Dermis microvascular lymphatic vessel endothelial cell (primary cell): ENCODE data around the gene CTDSP2. TPM values are rescaled to one million over a fixed set of nuclear protein-coding genes. Genes with fewer than 3 reads are reported as not detected.
"Not testable (repeated sequence)": the region's sequence is repeated elsewhere in the genome, so short reads cannot be mapped to it uniquely, and the experiment has no call there.

Experiments
- DNase-seq, 2 donors: peaks; one replicate each; pipeline versions ENCODE4 v3.0.0 to v3.0.0-alpha.2; 2010; ENCODE audit warnings: low read depth in 2 of 2
- total RNA-seq: library from RNA; depleted of rRNA; stranded (reverse); fragments of >200 nt; gene quantifications from 2 replicates; pipeline ENCODE4 v1.2.1, GENCODE V29; 2014

The CTDSP2 gene
- total RNA-seq, 1 donor from 2014 or later = 46.9 TPM

DNA sequence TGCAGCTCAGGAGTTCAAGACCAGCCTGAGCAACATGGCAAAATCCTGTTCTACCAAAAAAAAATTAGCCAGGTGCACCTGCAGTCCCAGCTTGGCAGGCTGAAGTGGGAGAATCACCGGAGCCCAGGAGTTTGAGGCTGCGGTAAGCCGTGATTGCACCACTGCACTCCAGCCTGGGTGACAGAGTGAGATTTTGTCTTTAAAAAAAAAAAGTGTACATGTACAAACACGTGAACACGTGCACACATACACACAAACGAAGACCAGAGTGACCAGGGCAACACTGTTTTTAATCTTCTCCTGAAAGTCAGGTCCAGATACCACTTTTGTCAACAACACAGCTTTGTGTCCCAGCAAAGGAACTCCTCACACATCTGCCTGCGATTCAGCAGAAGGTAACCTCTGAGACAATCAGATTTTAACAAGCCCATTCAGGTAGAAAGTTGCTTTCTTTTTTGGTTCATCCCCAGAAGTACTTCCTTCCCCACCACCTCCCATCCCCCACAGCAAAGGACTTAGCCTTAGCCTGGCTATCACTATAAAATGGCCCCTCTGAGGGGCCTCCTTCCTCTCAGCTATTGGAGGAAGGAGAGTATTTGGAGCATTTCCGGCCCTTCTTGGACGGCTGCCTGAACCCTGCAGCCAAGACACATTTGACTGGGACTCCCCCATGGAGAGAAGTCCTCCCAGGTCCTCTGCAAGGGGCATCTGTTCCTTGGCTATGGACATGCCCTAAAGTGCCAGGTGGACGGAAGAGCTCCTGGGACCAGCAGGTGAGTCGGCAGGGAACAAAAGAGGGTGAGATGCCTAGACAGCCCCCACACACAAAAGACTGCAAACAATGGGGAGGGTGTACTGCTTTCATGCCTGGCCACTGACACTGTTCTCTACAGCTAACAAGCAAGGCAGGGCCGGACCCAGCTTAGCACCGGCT, 9.8 kb downstream of the CTDSP2 start:
- peak in 1 of 2 donors; percentile 77 for DNase-seq

DNA sequence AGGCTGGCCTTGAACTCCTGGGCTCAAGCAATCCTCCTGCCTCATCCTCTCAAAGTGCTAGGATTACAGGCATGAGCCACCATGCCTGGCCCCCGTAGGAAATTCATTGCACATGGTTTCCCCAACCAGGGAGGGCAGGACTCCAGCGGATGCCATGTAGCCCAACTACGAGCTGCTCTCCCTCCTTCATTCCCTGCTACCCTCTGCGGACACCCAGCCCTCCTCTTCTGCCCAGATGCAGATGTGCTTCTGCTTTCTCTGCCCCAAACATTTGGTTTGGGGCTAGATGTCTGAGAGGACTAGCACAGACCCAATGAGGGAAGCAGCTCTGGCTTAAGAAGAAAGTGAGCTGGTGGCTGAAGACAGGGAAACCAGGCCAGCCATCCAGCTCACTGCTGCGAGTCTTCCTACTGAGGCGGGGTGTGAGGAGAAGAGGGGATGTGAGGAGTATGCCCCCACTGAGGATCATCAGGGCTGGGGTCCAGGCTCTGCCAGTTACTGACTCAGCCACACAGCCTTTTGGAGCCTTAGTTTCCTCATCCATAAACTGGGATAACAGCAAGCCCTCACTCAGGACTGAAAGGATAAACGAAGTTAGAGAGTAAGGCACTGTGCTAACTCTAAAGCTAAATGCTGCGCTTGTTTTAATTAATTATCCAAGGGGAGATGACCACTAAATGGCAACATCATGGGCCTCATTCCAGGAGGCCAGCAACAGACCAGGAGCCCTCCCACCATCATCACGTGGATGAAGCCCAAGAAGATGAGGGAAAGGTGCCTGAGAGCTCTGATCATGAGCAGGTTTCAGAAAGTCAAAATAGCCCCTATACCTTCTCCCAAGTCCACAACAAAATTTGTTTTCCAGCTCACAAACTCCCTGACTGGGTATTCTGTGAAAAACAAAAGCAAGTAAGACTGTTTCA, 10.9 kb downstream of the CTDSP2 start:
- no peak for DNase-seq

DNA sequence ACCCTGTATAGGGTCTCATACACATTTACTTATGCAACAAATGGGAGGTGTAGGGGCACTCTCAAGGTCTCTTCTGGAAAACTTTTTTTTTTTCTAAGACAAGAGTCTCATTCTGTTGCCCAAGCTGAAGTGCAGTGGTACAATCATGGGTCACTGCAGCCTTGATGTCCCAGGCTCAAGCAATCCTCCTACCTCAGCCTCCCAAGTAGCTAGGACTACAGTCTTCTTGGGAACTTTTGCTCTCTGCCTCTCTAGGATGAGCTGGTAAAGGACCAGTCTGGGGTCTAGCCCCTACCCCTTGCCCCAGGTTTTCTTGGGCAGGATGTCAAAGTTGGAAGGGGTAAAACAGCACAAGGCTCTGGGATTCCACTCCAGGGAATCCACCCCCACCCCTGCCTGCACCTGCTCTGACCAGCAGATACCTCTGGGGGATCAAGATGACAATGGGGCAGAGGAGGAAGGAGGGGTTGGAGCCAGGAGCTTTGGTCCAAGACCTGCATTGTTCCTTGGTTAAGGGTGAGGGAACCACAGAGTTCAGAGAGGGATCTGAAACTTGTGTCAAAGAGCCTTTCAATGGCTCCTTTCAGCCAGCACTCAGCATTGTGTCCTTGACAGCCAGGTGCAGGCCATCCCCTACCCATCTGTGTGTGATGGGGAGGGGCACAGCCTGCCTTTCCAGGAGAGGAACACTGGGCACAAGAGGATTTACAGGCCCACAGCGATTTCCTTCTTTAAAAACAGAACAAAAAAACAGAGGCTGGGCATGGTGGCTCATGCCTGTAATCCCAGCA, 12.2 kb downstream of the CTDSP2 start:
- no peak for DNase-seq

DNA sequence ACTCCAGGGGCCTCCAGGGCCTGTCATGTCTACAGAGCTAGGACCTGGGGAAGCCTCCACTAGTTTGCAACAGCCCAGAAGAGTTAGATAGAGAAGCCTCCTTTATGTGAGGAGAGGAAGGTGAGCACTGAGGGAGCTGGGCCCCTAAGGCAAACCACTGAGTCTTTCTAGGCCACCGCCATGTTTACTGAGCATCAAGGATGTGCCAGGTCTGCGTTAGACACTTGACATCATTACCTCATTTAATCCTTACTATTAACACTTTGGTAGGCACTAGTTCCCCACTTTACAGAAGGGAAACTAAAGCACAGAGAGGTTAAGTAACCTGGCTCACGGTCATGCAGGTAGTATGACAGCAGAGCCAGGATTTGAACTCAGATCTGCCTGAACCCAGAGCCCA, 12.9 kb downstream of the CTDSP2 start:
- no peak for DNase-seq

DNA sequence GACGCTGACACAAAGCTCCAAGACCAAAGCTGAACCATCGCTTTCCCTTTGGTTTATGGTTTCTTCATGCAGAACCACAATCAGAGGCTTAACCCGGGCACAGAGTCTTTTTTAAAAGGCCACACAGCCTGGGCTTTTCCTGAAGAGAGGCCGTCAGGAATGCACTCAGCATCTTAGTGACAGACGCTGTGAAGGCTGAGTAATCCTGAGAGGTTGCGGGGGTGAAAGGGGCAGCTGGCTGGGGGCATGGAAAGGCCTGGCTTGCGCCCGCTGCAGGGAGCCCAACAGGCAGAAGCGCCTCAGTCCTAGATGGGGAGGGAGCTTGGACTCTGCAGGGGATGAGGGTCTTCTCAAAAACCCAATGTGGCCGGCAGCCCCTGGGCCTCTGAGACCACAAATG, 13.6 kb downstream of the CTDSP2 start:
- no peak for DNase-seq

DNA sequence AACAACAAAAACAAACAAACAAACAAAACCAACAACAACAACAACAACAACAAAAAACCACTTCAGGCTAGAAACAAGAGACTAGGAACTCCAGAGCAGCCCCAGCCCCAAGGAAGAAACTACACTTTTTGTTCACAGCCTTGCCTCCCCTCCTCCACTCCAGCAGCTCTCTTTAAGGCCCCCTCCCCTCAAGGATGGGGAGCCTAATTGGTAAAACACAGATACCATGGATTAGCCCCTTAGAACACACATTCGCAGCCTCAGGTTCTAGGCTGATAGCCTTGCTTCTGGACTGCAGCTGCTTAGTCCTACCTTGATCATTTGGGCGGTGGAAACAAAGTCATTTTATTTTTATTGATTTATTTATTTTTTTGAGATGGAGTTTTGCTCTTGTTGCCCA, 16.1 kb downstream of the CTDSP2 start:
- DNase-seq = no peak

DNA sequence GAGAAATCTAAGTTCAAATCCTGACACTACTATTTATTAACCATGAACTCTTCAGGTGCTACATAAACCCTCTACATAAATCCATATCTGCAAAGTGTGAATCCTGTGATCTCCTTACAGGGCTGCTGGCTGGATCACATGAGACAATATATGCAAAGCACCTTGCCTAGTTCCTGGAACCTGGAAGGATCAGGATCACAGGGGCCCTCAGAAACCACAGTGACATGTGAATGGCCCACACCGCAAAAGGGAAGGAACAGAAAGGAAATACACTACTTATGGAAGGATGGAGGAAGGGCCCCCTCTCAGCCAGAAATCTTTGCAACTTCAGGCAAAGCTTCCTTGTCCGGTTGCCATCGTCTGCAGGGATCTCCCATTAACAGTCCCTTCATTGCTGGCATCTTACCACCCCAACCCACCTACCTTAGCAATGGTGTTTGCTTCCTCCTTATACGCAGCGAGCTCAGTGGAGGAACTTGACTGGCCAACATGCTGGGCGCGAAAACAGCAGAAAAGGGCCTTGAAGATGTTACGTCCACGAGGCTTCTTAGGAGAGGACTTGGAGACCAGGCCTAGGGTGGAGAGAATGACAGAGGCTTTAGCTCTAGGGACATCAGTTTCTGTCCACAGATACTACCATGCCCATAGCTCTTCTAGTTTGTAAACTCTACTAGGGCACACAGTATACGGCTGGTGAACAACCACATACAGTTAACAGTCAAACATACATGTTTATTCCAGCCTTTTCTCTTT, 17.3 kb downstream of the CTDSP2 start:
- no peak for DNase-seq

DNA sequence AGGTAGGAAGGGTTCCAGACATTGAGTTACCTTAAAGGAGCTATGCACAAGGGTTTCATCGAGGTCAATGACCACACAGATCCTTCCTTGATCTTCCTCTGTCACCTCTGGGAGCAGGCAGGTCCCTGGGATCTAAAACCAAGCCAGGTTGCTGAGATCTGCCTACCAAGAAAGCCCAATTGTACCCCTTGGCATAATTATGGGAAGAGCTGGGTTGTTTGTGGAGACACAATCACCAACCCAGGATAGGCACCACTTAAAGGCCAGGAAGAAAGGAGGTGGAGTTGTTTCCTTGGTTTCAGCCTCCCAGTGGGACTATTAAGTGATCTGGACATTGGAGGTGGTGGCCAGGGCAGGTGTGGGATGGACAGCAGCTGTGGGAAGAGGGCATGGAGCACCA, 19.6 kb downstream of the CTDSP2 start:
- no peak for DNase-seq

DNA sequence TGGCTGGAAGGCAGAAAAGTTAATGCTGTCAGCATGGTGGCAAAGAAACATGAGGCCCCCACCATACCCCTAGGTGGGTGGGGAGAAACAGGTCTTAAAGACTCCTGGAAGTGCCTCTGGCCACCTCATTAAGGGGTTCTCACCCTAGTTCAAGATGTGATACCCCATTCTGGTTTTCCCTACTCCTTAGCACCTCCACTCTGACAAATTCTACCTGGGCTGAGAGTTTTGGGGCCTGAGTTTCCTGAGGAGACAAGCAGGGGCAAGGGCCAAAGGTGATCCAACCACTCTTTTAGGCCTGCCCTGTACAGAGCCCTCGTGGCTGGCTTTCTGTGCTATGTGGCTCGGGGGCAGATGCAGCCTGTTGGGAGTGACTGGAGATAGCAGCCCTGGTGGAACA, 20.1 kb downstream of the CTDSP2 start:
- DNase-seq = no peak

DNA sequence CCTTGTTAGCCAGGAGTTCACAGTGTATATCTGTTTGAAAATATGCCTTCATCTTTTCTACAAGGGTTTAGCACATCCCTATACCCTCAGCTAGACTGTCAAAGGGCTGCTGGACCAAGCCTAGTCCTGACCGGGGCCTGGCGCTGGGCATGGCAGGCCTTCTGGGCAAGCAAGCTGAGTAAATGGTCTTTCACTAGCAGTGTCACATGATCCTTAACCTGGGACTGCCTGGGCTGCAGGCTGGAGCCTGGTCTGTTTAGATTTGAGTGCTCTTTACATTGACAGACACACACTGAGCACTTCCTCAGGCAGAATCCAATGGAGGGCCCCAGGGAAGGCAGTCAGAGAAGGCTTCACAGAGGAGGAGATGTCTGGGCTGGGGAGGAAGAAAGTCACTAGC, 21.1 kb downstream of the CTDSP2 start:
- no peak for DNase-seq

DNA sequence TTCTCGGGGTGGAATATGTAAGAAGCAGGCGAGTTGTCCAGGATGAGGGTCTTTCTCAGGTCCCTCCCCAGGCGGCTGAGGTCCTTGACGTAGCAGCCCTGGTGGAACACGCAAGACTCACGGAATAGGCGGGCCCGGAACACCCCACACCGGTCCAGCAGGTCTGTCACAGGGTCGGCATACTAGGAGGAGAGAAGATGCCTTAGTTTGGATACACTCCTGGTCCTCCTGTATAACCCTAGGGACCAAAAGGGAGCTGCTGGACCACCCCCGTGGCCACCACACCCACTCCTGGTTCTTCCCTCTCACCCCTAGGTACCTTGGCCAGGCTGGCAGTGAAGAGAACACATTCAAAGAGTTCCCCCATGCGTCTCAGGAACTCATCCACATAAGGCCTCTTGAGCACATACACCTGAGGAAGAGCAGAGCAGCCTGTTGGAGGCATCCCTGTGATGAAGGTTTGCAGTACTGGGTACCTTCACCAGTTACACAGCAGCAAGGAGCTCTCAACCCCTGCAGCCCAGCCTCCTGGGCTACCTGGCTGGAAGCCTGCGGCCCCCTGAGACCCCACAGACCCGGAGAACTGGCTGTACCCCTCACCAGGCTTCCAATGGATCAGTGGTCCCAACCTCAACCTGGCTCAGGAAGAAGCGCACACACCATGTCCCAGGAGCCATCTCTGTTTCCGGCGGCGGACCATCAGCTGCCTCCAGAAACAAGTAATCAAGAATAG, 22.5 kb downstream of the CTDSP2 start:
- DNase-seq = no peak

DNA sequence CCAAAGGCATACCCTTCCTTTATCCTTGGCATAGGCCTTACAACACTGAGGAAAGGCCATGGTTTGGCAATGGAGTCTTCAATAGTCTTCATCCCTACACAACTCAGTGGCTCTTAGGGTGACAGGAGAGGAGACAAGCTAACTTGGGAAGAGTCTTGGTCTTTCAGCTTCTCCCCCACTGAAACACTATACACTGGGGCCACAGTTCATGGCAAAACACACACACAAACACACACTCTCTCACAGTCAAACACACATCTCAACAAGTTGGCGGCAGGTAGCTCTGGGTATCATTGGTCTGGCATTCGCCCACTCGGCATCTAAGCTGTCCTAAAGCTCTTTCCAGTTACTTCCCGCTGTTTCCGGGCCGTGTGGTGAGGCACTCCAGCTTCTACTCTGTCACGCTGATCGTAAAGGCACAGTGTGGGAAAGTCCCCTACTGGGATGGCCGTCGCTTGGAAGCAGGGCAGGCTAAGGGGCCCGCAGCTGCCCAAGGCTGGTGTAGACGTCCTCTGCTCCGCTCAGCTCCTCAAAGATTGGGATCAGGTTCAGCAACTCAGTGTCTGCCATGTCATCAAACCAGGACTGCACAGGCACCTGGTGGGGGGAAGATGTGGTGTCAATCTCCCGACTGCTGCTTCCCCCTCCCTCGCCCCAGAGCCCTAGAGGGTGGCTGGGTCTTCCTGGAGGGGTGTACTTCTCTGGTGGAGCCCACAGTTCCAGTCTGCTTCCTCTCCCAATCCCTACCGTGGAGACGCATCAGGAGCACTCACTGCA, 23.2 kb downstream of the CTDSP2 start:
- no peak for DNase-seq

DNA sequence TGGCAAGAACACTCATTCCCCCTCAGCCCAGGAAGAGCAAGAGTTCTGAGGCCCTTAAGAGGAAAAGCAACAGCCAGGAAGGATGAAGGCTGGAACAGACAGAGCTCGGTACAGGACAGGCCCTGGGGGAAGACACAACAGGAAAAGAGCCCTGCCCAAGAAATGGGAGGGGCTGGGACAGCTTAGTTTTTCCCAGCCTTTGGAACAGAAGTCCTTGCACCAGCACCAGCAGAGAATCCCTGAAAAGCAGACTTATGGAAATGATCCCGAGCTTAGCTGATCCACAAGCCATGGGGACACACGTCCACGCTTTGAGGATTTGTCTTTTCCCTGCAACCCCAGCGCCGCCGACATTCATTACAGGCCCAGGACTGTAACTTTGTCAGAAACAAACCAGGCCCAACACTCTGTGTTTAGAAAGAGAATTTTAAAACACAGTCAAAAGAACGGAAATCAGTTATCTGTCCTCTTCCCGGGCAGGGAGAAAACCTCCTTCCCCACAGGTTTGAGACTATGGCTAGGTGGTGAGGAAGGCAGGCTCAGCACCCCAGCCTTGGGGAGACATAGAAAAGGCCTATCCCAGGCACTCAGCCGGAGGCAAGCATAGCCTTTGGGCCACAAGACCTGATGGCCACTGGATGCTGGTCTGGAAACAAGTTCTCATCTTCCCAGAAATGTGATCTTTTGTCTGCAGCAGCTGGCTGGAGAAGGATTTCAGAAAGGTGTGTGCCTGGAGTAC, 24.0 kb downstream of the CTDSP2 start:
- no peak for DNase-seq

DNA sequence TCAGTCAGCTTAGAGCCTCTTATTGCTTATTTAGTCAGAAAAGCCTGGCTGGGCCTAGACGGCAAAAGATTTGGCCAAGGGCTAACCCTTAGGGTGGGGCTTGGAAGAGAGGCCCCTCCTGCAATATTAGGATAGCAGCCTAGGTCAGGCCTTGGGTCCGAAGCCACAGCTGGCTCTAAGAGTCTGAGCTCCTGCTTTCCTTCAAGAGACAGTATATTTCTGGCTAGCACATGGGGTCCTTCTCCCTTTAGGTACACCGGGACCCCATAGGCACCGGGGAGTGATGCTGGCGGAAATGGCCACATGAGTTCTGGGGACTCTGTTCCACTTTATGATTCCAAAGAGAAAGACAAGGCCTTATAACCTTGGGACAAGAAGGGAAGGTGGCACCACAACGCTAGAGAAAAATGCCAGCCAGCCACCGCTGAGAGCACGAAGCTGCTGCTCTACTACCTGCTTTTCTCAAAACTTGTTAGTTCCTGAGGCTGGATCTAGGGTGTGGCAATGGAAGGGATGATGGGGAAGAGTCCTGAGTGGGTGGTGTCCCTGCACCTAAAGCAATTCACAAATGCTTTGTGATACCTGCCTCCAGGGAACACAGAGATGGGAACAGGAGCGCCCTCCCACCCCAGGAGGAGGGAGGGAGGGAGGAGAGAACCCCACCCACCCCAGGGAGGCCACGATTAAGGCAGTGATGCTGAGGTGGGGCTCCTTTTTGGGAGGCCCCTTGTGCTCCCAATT, 24.9 kb downstream of the CTDSP2 start:
- no peak for DNase-seq

DNA sequence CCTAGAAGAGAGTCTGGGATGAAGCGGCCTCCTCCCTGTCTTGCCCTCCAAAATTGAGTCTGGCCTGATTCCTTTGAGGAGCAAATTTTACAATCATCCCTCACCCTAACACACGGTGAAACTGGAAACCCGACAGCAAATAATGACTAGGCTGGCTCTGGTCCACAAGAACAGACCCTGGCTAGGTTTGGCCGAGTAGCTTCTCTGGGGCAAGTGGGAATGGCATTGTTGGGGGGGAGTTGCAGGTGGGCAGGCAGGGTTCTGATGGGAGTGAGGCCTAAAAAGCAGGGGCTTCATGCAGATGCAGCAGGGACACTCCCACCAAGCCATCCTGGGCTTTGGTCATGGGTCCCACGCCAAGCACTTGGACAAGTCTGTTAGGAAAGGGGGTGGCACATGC, 25.5 kb downstream of the CTDSP2 start:
- not testable (repeated sequence) for DNase-seq

DNA sequence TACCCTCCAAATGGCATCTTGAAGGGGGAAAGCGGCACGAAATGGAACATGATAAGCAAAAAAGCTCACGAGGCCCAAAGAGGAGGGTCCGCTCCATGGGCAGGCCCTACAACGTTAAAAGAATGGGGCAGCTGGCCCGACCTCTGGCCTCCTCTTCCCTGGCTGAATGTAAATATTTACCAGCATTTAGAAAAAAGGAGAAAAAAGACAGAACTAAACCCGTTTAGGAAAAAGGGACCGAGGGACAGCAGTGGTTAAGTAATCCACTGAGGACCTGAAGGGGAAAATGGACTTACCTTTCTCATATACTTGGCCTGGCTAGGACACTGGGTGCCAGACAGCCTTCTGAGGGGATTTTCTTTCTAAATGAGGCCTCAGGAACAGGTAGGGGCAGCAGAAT, 26.4 kb downstream of the CTDSP2 start:
- not testable (repeated sequence) for DNase-seq

DNA sequence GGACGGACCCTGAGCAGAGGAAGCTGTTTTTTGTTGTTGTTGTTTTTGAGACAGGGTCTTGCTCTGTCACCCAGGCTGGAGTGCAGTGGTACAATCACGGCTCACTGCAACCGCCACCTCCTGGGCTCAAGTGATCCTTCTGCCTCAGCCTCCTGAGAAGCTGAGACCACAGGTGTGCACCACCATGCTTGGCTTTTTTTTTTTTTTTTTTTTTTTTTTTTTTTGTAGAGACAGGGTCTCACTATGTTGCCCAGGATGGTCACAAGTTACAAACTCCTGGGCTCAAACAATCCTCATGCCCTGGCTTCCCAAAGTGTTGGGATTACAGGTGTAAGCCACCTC, 28.6 kb downstream of the CTDSP2 start:
- DNase-seq = not testable (repeated sequence)
